NCI-H2227 treated with DMSO at 0.1 percent for 48 hours (cell line): ENCODE results near the gene UGT3A1.
"Not testable (repeated sequence)": the region's sequence is repeated elsewhere in the genome, so short reads cannot be mapped to it uniquely, and the experiment has no call there.

Experiments used
- DNase-seq: peaks from one replicate; lab custom pipeline; 2025; lab: John Stamatoyannopoulos, UW

Gene UGT3A1, protein sequence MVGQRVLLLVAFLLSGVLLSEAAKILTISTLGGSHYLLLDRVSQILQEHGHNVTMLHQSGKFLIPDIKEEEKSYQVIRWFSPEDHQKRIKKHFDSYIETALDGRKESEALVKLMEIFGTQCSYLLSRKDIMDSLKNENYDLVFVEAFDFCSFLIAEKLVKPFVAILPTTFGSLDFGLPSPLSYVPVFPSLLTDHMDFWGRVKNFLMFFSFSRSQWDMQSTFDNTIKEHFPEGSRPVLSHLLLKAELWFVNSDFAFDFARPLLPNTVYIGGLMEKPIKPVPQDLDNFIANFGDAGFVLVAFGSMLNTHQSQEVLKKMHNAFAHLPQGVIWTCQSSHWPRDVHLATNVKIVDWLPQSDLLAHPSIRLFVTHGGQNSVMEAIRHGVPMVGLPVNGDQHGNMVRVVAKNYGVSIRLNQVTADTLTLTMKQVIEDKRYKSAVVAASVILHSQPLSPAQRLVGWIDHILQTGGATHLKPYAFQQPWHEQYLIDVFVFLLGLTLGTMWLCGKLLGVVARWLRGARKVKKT

DNA sequence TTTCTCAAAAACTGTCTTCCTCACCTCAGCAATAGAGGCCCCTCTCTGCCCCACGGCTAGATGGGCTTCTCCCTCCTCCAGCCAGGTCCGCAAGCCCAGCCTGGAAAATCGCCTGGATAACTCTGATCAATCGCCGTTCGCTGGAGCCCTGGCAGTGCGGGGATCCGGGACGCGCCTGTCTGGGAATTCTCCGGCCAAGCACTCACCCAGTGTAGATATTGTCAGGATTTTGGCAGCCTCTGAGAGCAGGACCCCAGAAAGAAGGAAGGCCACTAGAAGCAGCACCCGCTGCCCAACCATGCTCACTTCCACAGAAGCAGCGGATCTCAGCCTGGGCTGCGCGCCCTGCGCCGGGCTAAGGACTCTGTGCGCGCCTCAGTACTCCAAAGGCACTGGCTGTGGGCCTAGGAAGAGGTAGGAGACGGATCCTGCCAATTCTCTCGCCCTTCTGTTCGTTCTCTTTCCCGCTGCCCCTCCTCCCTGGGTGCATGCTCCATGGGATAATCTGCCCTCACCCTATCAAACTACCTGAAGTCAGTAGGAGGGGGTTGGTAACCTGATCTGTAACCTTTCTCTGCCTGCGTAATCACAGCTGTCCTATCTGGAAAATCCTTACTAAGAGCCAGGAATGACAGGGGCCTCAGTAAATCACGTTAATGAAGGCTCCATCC is at the start of gene UGT3A1:
TSS of gene UGT3A1 (minus strand) at position 450 of the 671 bp plus-strand sequence. CDS start at position 300, 150 bp downstream.
- no peak for DNase-seq

DNA sequence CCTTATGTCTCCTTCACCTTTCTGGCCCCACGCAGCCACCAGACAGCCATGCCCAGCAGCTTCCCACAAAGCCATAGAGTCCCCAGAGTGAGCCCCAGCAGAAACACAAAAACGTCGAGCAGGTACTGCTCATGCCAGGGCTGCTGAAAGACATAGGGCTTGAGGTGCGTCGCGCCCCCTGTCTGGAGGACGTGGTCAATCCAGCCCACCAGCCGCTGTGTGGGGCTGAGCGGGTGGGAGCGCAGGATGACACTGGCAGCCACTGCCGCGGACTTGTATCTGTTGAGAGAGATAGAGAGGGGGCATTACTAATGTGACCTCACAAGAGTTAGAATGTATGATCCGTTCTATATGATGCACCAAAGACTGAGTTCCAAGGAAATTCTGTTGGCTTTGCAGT is 44.5 kb upstream of the UGT3A1 start:
- no peak for DNase-seq

DNA sequence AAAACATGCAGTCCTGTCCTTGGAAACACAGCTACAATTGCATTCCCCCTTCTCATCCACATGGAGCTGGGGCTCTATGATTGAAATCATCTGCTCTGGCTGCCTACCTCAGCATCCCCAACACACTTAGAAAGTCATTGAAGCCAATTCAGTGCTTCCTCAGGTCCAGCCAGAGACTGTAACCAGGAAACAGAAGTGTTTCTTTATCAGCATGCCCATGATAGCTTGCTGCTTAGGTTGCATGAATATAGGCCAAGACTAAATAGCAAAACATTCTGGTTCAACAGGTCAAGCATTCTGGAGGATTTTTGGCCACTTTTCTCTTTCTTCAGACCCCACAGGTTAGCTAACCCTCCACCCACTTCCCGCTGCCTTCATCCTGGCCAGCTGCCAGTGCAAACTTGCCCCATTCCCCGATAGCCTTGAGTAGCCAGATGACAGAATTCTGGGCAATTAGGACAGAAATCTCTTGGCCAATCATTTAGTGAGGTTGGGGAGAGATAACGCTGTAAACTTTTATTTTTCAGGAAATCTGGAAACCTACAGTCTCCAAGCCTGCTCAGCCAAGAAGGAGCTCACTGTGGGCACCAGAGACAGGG is 43.4 kb upstream of the UGT3A1 start:
- DNase-seq = not testable (repeated sequence)

DNA sequence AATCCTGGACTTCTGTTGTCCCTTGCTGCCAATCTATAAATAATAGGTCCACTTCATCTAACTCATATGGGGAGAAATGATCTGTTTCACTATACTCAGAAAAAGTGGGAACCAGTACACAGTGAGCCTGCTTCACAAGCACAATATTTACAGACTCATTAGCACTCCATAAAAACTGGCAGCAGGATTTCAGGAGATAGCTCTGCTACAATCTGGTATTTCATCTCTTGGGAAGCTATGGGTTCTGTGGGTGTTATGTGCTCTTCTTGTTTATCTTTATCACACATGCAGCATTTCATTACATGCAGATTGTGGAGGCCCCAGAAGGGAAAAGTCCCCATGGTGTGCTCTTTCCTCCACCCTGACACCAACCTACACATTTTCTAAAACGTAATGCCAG is 42.3 kb upstream of the UGT3A1 start:
- no peak for DNase-seq

DNA sequence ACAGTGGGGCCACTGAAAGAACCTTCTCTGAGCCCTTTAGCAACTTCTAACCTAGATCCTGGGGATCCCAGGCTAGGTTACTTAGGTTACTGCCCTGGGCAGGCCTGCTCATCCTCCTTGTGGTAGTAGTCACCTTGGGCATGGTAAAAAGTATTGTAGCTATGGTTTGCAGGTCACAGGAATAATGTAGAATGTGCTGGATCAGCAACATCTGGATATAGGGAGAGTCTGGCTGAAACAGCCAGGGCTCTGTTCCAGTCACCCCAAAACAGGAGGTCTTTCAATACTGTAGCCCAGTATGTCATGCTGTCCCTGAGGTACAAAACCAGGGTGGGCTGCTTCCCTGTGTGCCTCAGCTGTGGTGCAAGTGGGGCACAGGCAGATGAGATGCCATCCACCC is 41.9 kb upstream of the UGT3A1 start:
- DNase-seq = no peak

DNA sequence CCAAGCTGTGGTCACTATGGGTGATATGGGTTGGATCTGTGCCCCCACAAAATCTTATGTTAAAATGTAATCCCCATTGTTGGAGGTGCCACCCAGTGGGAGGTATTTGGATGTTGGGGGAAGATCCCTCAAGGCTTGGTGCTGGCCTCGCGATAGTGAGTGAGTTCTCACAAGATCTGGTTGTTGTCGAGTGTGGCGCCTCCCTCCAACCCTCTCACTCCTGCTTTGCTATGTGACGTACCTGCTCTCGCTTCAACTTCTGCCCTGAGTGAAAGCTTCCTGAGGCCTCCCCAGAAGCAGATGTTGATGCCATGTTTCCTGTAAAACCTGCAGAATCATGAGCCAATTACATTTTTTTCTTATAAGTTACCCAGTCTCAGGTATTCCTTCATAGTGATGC is 40.0 kb upstream of the UGT3A1 start:
- DNase-seq = no peak

DNA sequence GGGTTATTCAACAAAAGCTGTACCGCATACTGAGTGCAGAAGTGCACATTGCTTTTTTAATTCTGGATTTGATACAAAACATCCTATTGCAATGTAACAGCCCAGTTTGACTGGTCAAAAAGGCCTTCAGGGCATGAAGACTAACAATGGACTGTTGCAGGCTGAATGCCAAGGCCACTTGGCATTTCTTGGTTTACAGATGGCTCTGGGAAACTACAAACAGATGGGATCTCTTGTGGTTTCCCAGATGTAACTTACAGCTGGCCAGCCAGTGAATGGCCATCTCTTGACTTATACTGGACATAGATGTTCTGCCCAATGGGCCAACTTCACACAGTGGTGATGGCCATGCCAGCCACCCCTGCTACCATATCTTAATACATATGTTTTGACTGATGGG is 38.7 kb upstream of the UGT3A1 start:
- DNase-seq = no peak

DNA sequence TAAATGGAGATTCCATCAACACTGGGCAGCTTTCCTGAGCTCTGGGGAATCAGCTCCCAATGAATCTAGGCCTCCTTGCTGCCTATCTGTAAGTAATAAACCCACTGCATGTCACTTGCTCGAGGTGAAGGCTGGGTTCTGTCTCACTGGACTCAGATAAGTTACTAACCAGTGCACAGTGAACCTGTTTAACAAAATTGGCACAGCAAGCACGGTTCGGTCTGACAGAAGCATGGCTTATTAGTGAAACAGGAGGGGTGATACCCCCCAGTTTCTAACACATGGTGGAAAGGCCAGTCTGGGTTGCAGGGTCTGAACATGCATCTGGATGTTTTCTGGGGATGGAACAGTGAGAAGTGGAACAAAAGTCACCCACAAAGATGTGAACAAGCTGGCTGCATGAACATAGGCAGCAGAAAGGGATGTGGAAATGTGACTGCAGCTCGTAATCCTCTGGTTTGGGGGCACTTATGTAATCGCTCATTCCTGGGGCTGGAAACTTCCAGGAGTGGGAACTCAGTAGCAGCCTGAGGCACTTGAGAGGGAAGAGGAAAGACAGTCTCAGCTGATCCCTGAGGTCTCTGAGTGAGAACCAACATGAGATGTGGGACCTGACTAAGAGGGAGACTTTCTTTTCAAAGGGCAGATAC is 37.8 kb upstream of the UGT3A1 start:
- DNase-seq = no peak

DNA sequence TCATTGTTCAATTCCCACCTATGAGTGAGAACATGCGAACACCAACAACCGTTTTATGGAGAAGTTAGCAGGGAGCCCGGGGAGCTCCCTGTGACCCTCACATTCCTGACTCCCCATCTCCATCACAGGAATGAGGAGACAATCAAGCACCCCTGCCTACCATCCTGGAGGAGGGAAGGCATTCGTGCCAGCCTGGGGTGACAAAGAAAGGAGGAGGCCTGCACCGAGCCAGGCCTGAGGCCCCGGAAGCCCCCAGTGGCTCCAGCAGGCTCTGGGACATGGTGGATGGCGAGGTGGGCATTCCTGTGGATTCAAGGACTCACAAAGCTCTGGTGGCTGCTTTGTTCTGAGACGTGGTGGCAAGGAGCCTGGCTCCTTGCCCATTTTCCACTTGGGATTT is 36.5 kb upstream of the UGT3A1 start:
- no peak for DNase-seq

DNA sequence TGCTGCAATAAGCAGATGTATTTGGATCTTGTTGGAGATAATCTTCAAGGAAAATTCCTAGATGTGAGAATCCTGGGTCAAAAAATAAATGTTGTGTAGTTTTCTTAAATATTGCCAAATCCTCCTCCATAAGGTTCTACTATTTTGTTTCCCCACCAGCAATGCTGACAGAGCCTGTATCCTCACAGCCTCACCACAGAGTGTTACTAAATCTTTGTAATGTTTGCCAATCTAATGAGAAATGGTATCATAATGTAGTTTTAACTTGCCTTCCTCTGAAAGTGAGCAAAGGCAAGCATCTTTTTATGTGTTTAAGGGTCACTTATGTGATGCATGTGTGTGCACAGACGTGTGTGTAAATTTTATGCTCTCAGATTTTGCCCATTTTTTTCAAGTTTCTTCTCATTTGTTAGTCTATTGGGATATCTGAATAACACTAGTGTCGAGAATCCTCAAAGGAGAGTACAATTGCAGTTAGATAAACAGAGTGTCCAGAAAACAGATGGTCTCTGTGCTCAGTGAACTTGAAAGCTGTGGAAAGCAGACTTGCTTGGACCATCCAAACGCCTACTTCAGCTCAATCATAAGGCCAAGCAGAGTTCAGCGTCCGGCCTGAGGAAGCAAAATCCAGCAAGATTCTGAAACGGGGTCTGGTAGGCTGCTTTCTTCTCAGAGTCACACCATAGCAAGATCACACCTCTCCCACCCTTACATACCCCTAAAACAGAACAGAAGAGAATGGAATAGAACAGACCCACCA is 35.7 kb upstream of the UGT3A1 start:
- DNase-seq = no peak

DNA sequence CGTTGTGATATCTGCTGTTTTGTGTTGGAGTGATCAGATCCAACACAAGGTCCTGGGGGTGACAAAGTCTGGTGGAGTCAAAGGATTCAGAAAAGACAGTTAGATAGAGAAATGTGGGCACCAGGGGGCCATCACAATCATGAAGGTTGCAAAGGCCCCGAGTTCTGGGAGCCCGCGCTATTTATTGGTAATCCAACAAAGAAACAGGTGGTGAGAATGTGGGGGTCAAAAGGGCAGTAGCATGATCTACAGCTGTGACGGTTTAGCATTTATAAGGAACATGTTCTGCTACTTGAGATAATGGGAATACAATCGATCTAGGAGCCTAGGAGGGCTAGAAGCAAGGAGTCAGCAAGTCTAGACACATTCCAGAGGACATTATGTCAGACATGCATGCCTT is 31.1 kb upstream of the UGT3A1 start:
- DNase-seq = not testable (repeated sequence)

DNA sequence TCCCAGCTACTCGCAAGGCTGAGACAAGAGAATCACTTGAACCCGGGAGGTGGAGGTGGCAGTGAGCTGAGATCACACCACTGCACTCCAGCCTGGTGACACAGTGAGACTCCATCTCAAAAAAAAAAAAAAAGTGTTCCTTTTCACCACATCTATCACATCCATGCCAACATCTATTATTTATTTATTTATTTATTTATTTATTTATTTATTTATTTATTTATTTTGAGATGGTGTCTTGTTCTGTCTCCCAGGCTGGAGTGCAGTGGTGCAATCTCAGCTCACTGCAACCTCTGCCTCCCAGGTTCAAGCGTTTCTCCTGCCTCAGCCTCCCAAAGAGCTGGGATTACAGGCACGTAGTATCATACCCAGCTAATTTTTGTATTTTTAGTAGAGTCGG is 28.4 kb upstream of the UGT3A1 start:
- not testable (repeated sequence) for DNase-seq

DNA sequence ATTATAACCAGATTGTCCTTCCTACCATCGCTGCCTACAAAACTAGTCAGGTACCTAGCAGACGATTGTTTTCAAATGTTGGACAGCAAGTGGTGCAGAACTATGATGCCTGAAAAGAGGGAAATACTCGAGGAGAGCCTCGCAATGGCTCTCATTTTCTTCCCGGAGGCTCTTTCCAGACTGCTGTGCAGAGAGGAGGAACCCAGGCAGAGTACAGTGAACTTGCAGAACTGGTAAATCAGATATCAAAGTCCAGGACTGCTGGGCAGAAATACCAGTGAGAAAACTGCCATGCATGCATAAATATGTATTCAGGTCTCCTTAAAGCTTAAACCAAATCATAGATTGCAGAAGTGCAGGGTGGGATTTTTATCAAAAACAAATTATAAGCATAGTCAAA is 26.4 kb upstream of the UGT3A1 start:
- DNase-seq = no peak

DNA sequence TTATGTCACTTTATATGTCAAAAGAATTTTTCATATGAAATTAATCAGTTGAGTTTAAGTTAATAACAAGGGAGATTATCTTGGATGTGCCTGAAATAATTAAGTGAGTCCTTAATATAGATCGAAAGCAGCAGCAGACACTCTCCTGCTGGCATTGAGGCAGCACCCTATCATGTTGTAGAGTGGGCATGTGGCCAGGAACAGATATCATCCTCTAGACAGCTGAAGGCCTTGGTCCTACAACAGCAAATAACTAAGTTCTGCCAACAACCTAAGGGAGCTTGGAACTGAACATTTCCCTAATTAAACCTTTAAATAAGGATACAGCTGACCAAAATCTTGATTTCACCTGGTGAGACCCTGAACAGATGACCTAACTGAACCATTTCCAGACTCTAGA is 25.8 kb upstream of the UGT3A1 start:
- no peak for DNase-seq

DNA sequence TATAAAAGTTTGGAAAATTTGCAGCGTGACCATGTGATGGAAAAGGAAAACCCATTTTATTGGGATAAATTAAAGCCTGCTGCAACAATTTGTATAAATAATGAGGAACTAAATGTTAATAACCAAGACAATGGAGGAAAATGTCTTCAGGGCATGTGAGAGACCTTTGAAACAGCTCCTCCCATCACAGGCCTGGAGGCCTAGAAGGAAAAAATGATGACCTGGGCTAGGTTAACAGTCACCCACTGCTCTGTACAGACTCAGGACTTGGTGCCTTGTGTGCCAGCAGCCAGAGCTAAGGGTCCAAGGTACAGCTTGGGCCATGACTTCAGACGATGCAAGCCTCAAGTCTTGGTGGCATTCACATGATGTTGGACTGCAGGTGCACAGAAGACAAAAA is 22.0 kb upstream of the UGT3A1 start:
- DNase-seq = no peak

DNA sequence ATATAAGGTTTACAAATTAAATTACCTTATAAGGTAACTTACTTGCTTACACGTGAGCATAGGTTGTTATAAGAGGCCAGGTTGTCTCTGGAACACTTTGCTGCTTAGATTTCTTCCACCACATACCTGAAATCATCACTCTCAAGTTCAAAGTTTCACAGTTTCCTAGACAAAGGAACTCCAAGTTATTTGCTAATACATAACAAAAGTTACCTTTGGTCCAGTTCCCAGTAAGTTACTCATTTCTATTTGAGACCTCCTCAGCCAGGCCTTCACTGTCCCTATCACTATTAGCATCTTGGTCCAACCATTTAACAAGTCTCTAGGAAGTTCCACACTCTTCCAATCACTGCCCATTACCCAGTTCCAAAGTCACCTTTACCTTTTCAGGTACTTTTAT is 18.5 kb upstream of the UGT3A1 start:
- DNase-seq = no peak

DNA sequence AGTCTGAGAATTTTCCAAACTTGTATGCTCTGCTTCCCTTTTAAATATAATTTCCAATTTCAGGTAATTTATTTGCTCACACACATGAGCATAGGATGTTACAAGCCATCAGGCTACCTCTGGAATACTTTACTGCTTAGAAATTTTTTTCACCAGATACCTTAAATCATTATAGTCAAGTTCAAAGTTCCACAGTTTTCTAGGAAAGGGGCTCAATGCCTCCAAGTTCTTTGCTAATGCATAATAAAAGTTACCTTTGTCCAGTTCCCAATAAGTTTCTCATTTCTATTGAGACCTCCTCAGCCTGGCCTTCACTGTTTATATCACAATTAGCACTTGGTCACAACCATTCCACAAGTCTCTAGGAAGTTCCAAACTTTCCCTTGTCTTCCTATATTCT is 16.2 kb upstream of the UGT3A1 start:
- no peak for DNase-seq

DNA sequence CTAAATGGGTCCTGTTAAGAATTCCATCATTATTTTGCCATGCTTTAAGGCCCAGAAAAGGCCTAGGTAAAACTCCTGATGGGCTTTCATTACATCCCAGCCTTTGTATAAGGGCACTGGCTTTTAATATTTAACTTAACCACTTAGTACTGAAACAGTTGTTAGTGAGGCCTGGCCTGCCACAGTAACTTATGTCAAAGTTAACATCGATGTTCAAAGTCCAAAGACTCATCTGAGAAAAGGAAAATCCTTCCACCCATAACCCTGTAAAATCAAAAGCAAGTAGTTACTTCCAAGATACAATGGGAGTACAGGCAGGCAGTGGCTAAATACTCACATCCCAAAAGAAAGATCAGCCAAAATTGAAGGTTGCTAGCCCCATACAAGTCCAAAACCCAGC is 15.0 kb upstream of the UGT3A1 start:
- no peak for DNase-seq

DNA sequence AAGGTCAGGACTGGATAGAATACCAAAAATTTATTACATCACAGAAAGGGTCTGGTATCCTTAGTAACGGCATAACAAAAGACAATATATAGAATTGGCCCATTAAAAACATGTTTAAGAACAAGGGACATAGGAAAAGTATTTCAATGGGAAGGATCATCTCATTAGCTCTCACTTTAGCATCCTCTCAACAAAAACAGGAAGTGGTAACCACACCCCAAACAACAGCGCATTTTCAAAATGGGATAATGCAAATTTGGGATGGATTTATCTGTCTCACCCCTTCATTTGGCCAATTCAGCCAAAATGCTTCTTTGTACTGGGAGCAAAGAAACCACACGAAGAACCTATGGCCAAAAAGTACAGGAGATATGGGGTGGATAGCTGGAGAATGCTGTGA is 9.8 kb upstream of the UGT3A1 start:
- DNase-seq = no peak

DNA sequence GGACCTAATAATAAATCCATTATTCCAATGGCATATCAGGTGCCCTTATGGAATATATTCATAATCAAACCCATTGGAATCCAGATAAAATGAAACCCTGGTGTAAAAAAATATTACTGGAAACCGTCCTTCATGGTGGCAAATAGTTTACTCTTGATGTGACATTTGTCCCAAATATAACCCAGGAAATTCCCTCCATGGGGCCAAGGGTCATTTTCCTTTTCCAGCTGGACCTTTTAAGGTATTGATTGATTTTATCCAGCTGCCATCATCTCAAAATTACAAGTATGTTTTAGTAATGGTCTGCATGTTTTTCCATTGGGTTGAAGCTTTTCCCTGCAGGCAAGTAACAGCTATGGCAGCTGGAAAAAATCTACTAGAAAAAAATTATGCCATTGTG is 8.4 kb upstream of the UGT3A1 start:
- no peak for DNase-seq

DNA sequence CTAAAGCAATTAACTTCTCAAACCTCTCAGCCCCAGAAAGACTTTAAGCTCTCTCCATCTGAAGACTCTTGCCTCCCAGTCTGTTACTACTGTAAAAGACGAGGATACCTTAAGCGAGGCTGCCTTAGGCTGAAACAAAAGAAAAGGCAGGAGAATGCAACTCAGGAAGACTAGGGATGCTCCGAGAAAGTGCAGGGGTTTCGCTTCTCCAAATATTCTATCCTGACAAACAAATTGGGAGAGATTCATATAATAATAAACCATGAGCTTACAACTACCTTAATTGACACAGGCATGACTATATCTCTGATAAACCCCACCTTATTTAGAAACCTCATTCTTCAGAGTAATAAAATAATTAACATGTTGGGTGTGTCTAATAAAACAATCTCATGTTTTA is 4.9 kb upstream of the UGT3A1 start:
- no peak for DNase-seq

DNA sequence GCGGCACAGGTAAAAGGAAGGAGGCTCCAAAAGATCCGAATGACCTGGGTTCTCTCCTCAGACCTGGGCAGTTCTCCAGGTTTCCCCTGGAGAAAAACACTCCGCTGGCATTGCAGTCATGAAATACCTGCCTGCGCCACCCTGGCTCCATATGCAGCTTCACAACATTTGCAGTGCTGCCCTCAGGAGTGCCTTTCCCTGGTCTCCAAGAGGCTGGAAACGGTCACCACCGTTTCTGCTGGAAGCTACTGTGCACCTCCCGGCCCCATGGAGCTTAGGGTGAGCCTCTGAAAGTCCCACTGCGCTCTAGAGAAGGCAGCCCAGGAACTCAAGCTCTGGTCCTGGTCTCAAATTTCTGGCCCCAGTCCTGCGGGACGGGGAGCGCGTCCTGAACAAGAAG is 670 bp downstream of the UGT3A1 start:
- DNase-seq = no peak
